ENCODE data around the gene HOXA9. TPM values are rescaled to one million over a fixed set of nuclear protein-coding genes. Genes with fewer than 3 reads are reported as not detected.

The HOXA9 gene
- total and polyA plus RNA-seq, 2 experiments from 2014 or later = 3.6 to 4.4 TPM

- peaks cover 97% of the 10 kb centered on the region for H3K27me3 ChIP-seq
- H4K20me1 ChIP-seq (ENCODE audit: insufficient read depth, poor library complexity, severe bottlenecking) = no peaks in the 10 kb centered on the region
- WGBS (ENCODE audit: low lambda C conversion rate, missing lambda C conversion rate) = 62% methylated on average over 1 of the region's 1 CpG
These were observed 26.9 kb downstream of the HOXA9 start for GRCh38 chr7:27138472-27138871.

DNA sequence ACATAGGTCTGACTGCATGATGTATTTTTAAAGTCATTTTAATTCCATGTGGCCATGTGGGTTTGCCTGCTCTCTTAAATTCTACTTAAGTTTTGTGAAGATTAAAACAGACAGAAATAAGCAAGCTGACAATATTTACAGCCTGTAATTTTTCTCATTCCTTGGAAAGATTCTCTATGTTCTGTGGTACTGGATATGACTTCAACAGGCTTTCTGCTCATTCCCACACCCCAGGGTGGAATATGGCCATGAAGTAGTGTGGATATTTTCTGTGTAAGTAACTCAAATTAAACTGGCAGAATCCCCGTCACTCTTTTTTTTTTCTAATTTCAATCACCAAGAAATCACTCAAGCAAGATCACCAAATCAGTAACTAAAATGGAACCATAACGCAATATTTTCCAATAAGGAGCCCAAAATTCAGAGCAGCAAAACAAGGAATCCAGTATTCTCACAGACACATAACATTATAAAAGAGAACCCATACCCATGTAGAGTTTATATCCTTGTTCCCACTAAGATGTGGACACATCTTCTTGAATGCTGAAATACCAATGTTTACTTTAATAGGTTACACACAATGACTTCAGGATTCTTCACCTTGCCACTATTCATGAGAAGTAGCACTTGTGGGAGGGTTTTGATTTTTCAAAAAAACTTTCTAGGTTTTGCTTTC is 27.6 kb downstream of the HOXA9 start:
- Histone ChIP-seq H3K79me2 (no peaks in the 10 kb centered on the region), H3K9me3 (ENCODE audit: low read depth) (no peaks in the 10 kb centered on the region), H3K9me2 (replicated peaks; ENCODE audit: insufficient read depth) (no peaks in the 10 kb centered on the region), H4K20me1 (ENCODE audit: insufficient read depth, poor library complexity, severe bottlenecking) (no peaks in the 10 kb centered on the region), H3K36me3 (replicated peaks; ENCODE audit: insufficient read depth, low read depth) (no peaks in the 10 kb centered on the region), H3K4me2 (no peak overlapping the region), H3K27me3 (peaks cover 97% of the 10 kb centered on the region), H3K4me3 (no peak overlapping the region), H3K4me1 (ENCODE audit: insufficient read depth) (peaks cover 15% of the 10 kb centered on the region), H3K27ac (no peak overlapping the region), H2AFZ (no peak overlapping the region)
- WGBS (ENCODE audit: low lambda C conversion rate, missing lambda C conversion rate) = 79% methylated on average over 2 of the region's 2 CpGs
- no peak for DNase-seq (ENCODE audit: low spot score)
- TF ChIP-seq EZH2phosphoT487 (IDR thresholded peaks at IDR 0.05; ENCODE audit: low read depth, severe bottlenecking, unreplicated experiment) (no peak), EZH2 (IDR thresholded peaks at IDR 0.05; ENCODE audit: borderline replicate concordance) (no peak)
- TF ChIP-seq, protein P1, sequence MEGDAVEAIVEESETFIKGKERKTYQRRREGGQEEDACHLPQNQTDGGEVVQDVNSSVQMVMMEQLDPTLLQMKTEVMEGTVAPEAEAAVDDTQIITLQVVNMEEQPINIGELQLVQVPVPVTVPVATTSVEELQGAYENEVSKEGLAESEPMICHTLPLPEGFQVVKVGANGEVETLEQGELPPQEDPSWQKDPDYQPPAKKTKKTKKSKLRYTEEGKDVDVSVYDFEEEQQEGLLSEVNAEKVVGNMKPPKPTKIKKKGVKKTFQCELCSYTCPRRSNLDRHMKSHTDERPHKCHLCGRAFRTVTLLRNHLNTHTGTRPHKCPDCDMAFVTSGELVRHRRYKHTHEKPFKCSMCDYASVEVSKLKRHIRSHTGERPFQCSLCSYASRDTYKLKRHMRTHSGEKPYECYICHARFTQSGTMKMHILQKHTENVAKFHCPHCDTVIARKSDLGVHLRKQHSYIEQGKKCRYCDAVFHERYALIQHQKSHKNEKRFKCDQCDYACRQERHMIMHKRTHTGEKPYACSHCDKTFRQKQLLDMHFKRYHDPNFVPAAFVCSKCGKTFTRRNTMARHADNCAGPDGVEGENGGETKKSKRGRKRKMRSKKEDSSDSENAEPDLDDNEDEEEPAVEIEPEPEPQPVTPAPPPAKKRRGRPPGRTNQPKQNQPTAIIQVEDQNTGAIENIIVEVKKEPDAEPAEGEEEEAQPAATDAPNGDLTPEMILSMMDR (IDR thresholded peaks at IDR 0.05; ENCODE audit: poor library complexity) = no peak

More at GRCh38 chr7:27138472-27138871, 26.9 kb downstream of the HOXA9 start:
- H3K79me2 ChIP-seq = no peaks in the 10 kb centered on the region
- no peak overlapping the region for H3K4me2 ChIP-seq
- H3K4me1 ChIP-seq (ENCODE audit: insufficient read depth) = peaks cover 20% of the 10 kb centered on the region
- no peaks in the 10 kb centered on the region for H3K36me3 ChIP-seq (replicated peaks; ENCODE audit: insufficient read depth, low read depth)
- no peak overlapping the region for H3K4me3 ChIP-seq
- TF ChIP-seq, protein P1 (IDR thresholded peaks at IDR 0.05; ENCODE audit: poor library complexity) = no peak
- TF ChIP-seq EZH2 (IDR thresholded peaks at IDR 0.05; ENCODE audit: borderline replicate concordance) (no peak), EZH2phosphoT487 (IDR thresholded peaks at IDR 0.05; ENCODE audit: low read depth, severe bottlenecking, unreplicated experiment) (no peak)
- no peak for DNase-seq (ENCODE audit: low spot score)
- H2AFZ ChIP-seq = no peak overlapping the region
- H3K27ac ChIP-seq = no peak overlapping the region
- H3K9me3 ChIP-seq (ENCODE audit: low read depth) = no peaks in the 10 kb centered on the region
- no peaks in the 10 kb centered on the region for H3K9me2 ChIP-seq (replicated peaks; ENCODE audit: insufficient read depth)

DNA sequence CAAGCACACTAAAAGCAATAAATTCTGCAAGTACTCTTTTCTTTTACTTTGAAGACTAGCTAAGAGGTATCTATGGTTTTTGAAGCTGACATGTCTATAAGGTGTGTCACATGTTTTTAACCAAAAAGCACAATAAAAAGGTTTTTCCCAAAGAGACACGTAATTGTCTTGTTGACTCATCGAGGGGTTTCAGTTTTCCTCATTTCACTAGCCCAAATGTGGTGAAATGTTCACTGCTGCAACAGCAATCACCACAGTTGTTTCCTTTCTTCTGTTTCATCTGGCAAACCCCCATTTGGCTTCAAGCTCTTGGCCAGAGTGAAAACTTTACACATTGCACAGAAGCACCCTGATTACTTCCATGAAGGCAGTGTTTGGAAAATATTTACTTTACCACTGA is 30.9 kb downstream of the HOXA9 start:
- Histone ChIP-seq H3K79me2 (no peaks in the 10 kb centered on the region), H2AFZ (no peak overlapping the region), H3K36me3 (replicated peaks; ENCODE audit: insufficient read depth, low read depth) (no peaks in the 10 kb centered on the region), H3K9me2 (replicated peaks; ENCODE audit: insufficient read depth) (no peaks in the 10 kb centered on the region), H4K20me1 (ENCODE audit: insufficient read depth, poor library complexity, severe bottlenecking) (no peaks in the 10 kb centered on the region), H3K27me3 (peaks cover 85% of the 10 kb centered on the region), H3K9me3 (ENCODE audit: low read depth) (no peaks in the 10 kb centered on the region), H3K4me1 (ENCODE audit: insufficient read depth) (peaks cover 12% of the 10 kb centered on the region), H3K27ac (no peak overlapping the region), H3K4me3 (no peak overlapping the region), H3K4me2 (no peak overlapping the region)
- no peak for DNase-seq (ENCODE audit: low spot score)
- WGBS (ENCODE audit: low lambda C conversion rate, missing lambda C conversion rate) = 42% methylated on average over 2 of the region's 2 CpGs
- TF ChIP-seq EZH2phosphoT487 (IDR thresholded peaks at IDR 0.05; ENCODE audit: low read depth, severe bottlenecking, unreplicated experiment) (no peak), EZH2 (IDR thresholded peaks at IDR 0.05; ENCODE audit: borderline replicate concordance) (no peak)
- TF ChIP-seq, protein P1 (IDR thresholded peaks at IDR 0.05; ENCODE audit: poor library complexity) = no peak

All from hepatocyte (in vitro differentiated cells).